ENCODE measurements around the gene GREB1L. TPM values are rescaled to one million over a fixed set of nuclear protein-coding genes. Genes with fewer than 3 reads are reported as not detected.
"Not testable (repeated sequence)": the region's sequence is repeated elsewhere in the genome, so short reads cannot be mapped to it uniquely, and the experiment has no call there.

GREB1L gene
- polyA plus RNA-seq, 1 experiment, result 2.7 TPM

DNA sequence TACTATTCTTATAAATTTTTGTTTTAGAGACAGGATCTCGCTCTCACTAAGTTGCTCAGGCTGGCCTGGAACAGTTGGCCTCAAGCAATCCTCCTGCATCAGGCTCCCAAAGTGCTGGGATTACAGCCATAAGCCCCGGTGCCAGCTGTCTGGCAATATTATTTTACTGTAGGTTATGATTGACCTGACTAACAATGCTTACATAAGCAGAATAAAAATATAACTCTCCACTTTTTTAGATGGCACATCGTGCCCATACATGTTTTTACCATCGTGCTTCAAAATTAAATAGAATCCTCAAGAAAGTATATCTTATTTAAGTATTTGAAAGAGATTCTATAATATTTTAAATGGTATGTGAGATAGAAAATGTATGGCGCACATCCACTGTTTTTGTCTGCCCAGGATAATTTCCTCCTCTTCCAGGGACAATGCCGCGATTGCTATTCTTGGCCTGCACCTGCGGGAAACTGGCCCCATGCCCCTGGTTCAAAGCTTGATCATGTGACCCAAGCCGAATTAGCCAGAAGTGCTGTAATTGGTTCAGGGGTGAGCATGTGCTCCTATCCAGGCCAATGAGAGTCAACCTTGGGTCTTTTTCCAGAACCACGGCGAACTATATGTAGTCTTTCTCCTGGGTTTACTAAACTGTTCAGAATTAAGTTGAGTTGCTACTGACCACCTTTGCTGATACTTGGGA, 38.3 kb upstream of the GREB1L start:
- H3K36me3 ChIP-seq (ENCODE audit: control insufficient read depth, insufficient read depth, low read length), result no peaks in the 10 kb centered on the region
- TF ChIP-seq, protein P1, sequence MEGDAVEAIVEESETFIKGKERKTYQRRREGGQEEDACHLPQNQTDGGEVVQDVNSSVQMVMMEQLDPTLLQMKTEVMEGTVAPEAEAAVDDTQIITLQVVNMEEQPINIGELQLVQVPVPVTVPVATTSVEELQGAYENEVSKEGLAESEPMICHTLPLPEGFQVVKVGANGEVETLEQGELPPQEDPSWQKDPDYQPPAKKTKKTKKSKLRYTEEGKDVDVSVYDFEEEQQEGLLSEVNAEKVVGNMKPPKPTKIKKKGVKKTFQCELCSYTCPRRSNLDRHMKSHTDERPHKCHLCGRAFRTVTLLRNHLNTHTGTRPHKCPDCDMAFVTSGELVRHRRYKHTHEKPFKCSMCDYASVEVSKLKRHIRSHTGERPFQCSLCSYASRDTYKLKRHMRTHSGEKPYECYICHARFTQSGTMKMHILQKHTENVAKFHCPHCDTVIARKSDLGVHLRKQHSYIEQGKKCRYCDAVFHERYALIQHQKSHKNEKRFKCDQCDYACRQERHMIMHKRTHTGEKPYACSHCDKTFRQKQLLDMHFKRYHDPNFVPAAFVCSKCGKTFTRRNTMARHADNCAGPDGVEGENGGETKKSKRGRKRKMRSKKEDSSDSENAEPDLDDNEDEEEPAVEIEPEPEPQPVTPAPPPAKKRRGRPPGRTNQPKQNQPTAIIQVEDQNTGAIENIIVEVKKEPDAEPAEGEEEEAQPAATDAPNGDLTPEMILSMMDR (IDR thresholded peaks at IDR 0.05; ENCODE audit: insufficient read depth, low read depth, low read length), result no peak
- no peak overlapping the region for H3K4me3 ChIP-seq (ENCODE audit: low read depth, low read length)
- POLR2A ChIA-PET, result no interaction called here
- H3K27me3 ChIP-seq (ENCODE audit: control insufficient read depth, insufficient read depth, low read length), result no peaks in the 10 kb centered on the region
- DNase-seq (ENCODE audit: low read depth), result no peak
- CTCF ChIA-PET, result interaction anchor here (1.0 to 1.6 kb wide), 2 partner anchors 8 to 12 kb away, joined by 3 to 6 read pairs; no protein-coding TSS in a partner anchor

GRCh38 chr18:21205695-21206094, 36.3 kb upstream of the GREB1L start:
- POLR2A ChIA-PET, result no interaction called here
- CTCF ChIA-PET, result interaction anchor here (0.6 kb wide), 1 partner anchor 83 kb away, joined by 3 read pairs; no protein-coding TSS in a partner anchor
- TF ChIP-seq, protein P1 (IDR thresholded peaks at IDR 0.05; ENCODE audit: insufficient read depth, low read depth, low read length), result no peak
- no peak overlapping the region for H3K4me3 ChIP-seq (ENCODE audit: low read depth, low read length)
- no peaks in the 10 kb centered on the region for H3K36me3 ChIP-seq (ENCODE audit: control insufficient read depth, insufficient read depth, low read length)
- H3K27me3 ChIP-seq (ENCODE audit: control insufficient read depth, insufficient read depth, low read length), result no peaks in the 10 kb centered on the region
- no peak for DNase-seq (ENCODE audit: low read depth)

DNA sequence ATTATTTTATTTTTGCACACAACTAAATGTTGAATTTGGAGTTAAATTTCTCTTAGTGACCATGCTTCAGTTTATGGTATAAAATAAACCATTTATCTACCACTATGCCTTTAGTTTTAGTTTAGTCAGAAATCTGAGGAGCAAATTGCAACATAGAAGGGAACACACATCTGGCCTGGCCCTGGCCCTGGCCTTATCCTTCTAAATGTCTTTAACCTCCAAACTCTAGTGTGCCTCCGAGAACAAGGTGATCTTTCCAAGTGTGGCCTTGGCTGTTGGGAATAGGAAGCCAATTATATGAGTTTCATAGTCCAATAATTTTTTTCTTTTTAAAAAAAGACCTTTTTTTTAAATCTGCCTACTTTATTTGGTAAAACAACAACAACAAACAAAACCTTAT, 31.8 kb upstream of the GREB1L start:
- POLR2A ChIA-PET, result no interaction called here
- Histone ChIP-seq H3K27me3 (ENCODE audit: control insufficient read depth, insufficient read depth, low read length) (no peaks in the 10 kb centered on the region), H3K36me3 (ENCODE audit: control insufficient read depth, insufficient read depth, low read length) (no peaks in the 10 kb centered on the region), H3K4me3 (ENCODE audit: low read depth, low read length) (no peak overlapping the region)
- CTCF ChIA-PET, result interaction anchor here (3.6 kb wide), 1 partner anchor 15 kb away, joined by 15 read pairs; no protein-coding TSS in a partner anchor
- no peak for DNase-seq (ENCODE audit: low read depth)
- TF ChIP-seq, protein P1 (IDR thresholded peaks at IDR 0.05; ENCODE audit: insufficient read depth, low read depth, low read length), result no peak

DNA sequence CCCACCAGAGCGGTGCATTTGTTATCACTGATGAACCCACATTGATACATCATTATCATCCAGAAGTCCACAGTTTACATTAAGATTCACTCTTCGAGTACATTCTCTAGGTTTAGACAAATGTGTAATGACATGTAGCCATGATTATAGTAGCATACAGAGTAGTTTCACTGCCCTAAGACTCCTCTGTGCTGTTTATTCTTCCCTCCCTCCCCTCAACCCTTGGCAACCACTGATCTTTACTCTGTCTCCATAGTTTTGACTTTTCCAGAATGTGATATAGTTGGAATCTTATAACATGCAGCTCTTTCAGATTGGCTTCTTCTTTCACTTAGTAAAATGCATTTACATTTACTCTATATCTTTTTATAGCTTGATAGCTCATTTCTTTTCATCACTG, 31.2 kb upstream of the GREB1L start:
- CTCF ChIA-PET, result interaction anchor here (3.6 kb wide), 1 partner anchor 16 kb away, joined by 15 read pairs; no protein-coding TSS in a partner anchor
- no peak for DNase-seq (ENCODE audit: low read depth)
- POLR2A ChIA-PET, result no interaction called here
- Histone ChIP-seq H3K27me3 (ENCODE audit: control insufficient read depth, insufficient read depth, low read length) (no peaks in the 10 kb centered on the region), H3K36me3 (ENCODE audit: control insufficient read depth, insufficient read depth, low read length) (no peaks in the 10 kb centered on the region), H3K4me3 (ENCODE audit: low read depth, low read length) (no peak overlapping the region)
- TF ChIP-seq, protein P1 (IDR thresholded peaks at IDR 0.05; ENCODE audit: insufficient read depth, low read depth, low read length), result no peak

- CTCF ChIA-PET, result interaction anchor here (1.6 kb wide), 1 partner anchor 19 kb away, joined by 4 read pairs; no protein-coding TSS in a partner anchor
- H3K4me3 ChIP-seq (ENCODE audit: low read depth, low read length); DNase-seq (ENCODE audit: low read depth); H3K36me3 ChIP-seq (ENCODE audit: control insufficient read depth, insufficient read depth, low read length); POLR2A ChIA-PET; H3K27me3 ChIP-seq (ENCODE audit: control insufficient read depth, insufficient read depth, low read length): not testable (repeated sequence)
Measured at GRCh38 chr18:21214409-21214808, 27.6 kb upstream of the GREB1L start.
